Bronchial epithelial cell (primary cell): ENCODE data around the gene FAM171A1. TPM values are rescaled to one million over a fixed set of nuclear protein-coding genes. Genes with fewer than 3 reads are reported as not detected.

Experiments used
- DNase-seq: peaks from one replicate; pipeline ENCODE4 v3.0.0-alpha.2; 2010; ENCODE audit warnings: low read depth
- FAIRE-seq: peaks from 2 replicates; lab custom pipeline; 2011; peaks lifted over from hg19 to GRCh38; lab: Jason Lieb, UNC
- H3K27me3 ChIP-seq: 2 replicates; pipeline ENCODE4 v1.5.1; 2011; ENCODE audit warnings: low read length; ENCODE audit not compliant: control insufficient read depth, insufficient read depth
- H3K36me3 ChIP-seq: 2 replicates; pipeline ENCODE4 v1.5.1; 2011; ENCODE audit warnings: low read length; ENCODE audit not compliant: control insufficient read depth, insufficient read depth
- H3K4me3 ChIP-seq: 2 replicates; pipeline ENCODE4 v1.5.1; 2011; ENCODE audit warnings: mild to moderate bottlenecking, low read depth, low read length, control low read depth
- CTCF ChIP-seq: IDR thresholded peaks from 2 replicates; pipeline ENCODE4 v1.5.1; 2011; ENCODE audit warnings: mild to moderate bottlenecking, moderate library complexity, low read length, control low read depth, inconsistent platforms; ENCODE audit not compliant: insufficient read depth, severe bottlenecking
- total RNA-seq: library from RNA; depleted of rRNA; stranded (reverse); fragments of >200 nt; gene quantifications from 2 replicates; pipeline ENCODE4 v1.2.1, GENCODE V29; 2014

The FAM171A1 gene
- total RNA-seq, 1 donor from 2014 or later = 2.6 TPM

GRCh38 chr10:15237351-15237750, 133.7 kb downstream of the FAM171A1 start:
- DNase-seq = peak; percentile 51
- Histone ChIP-seq H3K27me3 (no peaks in the 10 kb centered on the region), H3K36me3 (no peaks in the 10 kb centered on the region), H3K4me3 (no peak overlapping the region)
- TF ChIP-seq CTCF = no peak
- FAIRE-seq = no peak

GRCh38 chr10:15236340-15236739, 134.7 kb downstream of the FAM171A1 start:
- Histone ChIP-seq H3K36me3 (no peaks in the 10 kb centered on the region), H3K27me3 (no peaks in the 10 kb centered on the region), H3K4me3 (no peak overlapping the region)
- no peak for TF ChIP-seq CTCF
- FAIRE-seq (no peak), DNase-seq (no peak)

- Histone ChIP-seq H3K4me3 (no peak overlapping the region), H3K36me3 (no peaks in the 10 kb centered on the region), H3K27me3 (no peaks in the 10 kb centered on the region)
- FAIRE-seq = no peak
- TF ChIP-seq CTCF = no peak
- no peak for DNase-seq
Observed at GRCh38 chr10:15232279-15232678, 138.8 kb downstream of the FAM171A1 start.

- DNase-seq = no peak
- Histone ChIP-seq H3K36me3 (no peaks in the 10 kb centered on the region), H3K4me3 (no peak overlapping the region), H3K27me3 (no peaks in the 10 kb centered on the region)
- no peak for TF ChIP-seq CTCF
- FAIRE-seq = no peak
Observed at GRCh38 chr10:15231426-15231825, 139.7 kb downstream of the FAM171A1 start.

- TF ChIP-seq CTCF = no peak
- Histone ChIP-seq H3K27me3 (no peaks in the 10 kb centered on the region), H3K4me3 (no peak overlapping the region), H3K36me3 (no peaks in the 10 kb centered on the region)
- no peak for DNase-seq
- FAIRE-seq = no peak
Observed at GRCh38 chr10:15230257-15230656, 140.8 kb downstream of the FAM171A1 start.

GRCh38 chr10:15229268-15229667, 141.8 kb downstream of the FAM171A1 start:
- FAIRE-seq (peak; percentile 86), DNase-seq (no peak)
- Histone ChIP-seq H3K36me3 (no peaks in the 10 kb centered on the region), H3K27me3 (no peaks in the 10 kb centered on the region), H3K4me3 (no peak overlapping the region)
- no peak for TF ChIP-seq CTCF
